K562 (cell line): ENCODE results near the gene PARP15. TPM values are rescaled to one million over a fixed set of nuclear protein-coding genes. Genes with fewer than 3 reads are reported as not detected.
A peak's percentile ranks its signal among the peaks of the same experiment; 100 is the strongest.

Experiments
- ATAC-seq: fragments of 200-7000 bp; cut with Tn5 transposase; 3 replicates; pipeline ENCODE4 v1.9.1; 2020; ENCODE audit warnings: moderate library complexity
- BruUV-seq: library from RNA; stranded (reverse); fragments of 400-500 nt; replicated peaks from 2 replicates; lab custom pipeline; 2021; lab: Mats Ljungman, UMichigan
- CTCF ChIA-PET: fragments of 300-600 bp; formaldehyde crosslinking; extraction: SDS; loops from one replicate; lab custom pipeline; 2021; ENCODE audit warnings: low intra/inter-chr PET ratio; lab: Yijun Ruan, JAX
- POLR2A ChIA-PET: fragments of 300-600, 350-650 bp; sonication (Branson Sonifier 250); formaldehyde crosslinking; extraction: SDS; loops from one replicate; lab custom pipeline; 2021; ENCODE audit warnings: antibody characterized with exemption, inconsistent platforms; lab: Yijun Ruan, JAX
- DNase-seq, 4 experiments: peaks; one replicate each; pipeline versions ENCODE4 v3.0.0 to v3.0.0-alpha.2; 2011 to 2018; ENCODE audit warnings: low spot score in 3 of 4, mixed read lengths in 3 of 4; ENCODE audit errors: extremely low read depth in 1 of 4
- FAIRE-seq: peaks from 2 replicates; lab custom pipeline; 2011; peaks lifted over from hg19 to GRCh38; lab: Jason Lieb, UNC
- H2AFZ ChIP-seq: 2 replicates; pipeline ENCODE4 v1.6.0; 2011; ENCODE audit warnings: low read depth, low read length, control low read depth, inconsistent platforms
- H3K27ac ChIP-seq: fragments of 200-600 bp; 3 replicates; pipeline ENCODE4 v1.8.0; 2011; ENCODE audit warnings: low read depth, mild to moderate bottlenecking, control low read depth, inconsistent platforms, low read length, moderate library complexity, mixed read lengths; ENCODE audit errors: extremely low read depth
- H3K27me3 ChIP-seq, 2 experiments: fragments of 300-600 bp in 1 of 2; 2 replicates in 1 of 2; 3 replicates in 1 of 2; pipeline versions ENCODE4 v1.6.0 to v1.8.0; 2011; ENCODE audit warnings: inconsistent platforms in 2 of 2, low read length in 2 of 2, mild to moderate bottlenecking in 1 of 2, mixed read lengths in 1 of 2, moderate library complexity in 1 of 2; ENCODE audit not compliant: control insufficient read depth in 2 of 2, insufficient read depth in 2 of 2
- H3K36me3 ChIP-seq: fragments of 300-600 bp; 3 replicates; pipeline ENCODE4 v1.8.0; 2011; ENCODE audit warnings: mild to moderate bottlenecking, low read length, inconsistent platforms; ENCODE audit not compliant: control insufficient read depth, insufficient read depth
- H3K4me1 ChIP-seq, 2 experiments: fragments of 200-600 bp in 1 of 2; replicated peaks in 1 of 2; 2 replicates in 1 of 2; 3 replicates in 1 of 2; pipeline versions ENCODE4 v1.5.1 to v1.8.0; 2011; ENCODE audit warnings: inconsistent platforms in 2 of 2, low read length in 2 of 2, mild to moderate bottlenecking in 1 of 2, mixed read lengths in 1 of 2, moderate library complexity in 1 of 2; ENCODE audit not compliant: control insufficient read depth in 2 of 2, insufficient read depth in 2 of 2
- H3K4me2 ChIP-seq: 2 replicates; pipeline ENCODE4 v1.6.1; 2011; ENCODE audit warnings: low read length, control low read depth, inconsistent platforms, mixed read lengths; ENCODE audit not compliant: insufficient read depth
- H3K4me3 ChIP-seq: fragments of 200-600 bp; sonication (generic), shearing (Covaris generic); 2 replicates; pipeline ENCODE4 v1.5.1; 2016; ENCODE audit warnings: control low read depth, inconsistent platforms
- H3K79me2 ChIP-seq: fragments of 200-600 bp; 3 replicates; pipeline ENCODE4 v1.8.0; 2011; ENCODE audit warnings: low read length, inconsistent platforms; ENCODE audit not compliant: control insufficient read depth, insufficient read depth
- H3K9ac ChIP-seq, 2 experiments: 2 replicates each; pipeline versions ENCODE4 v1.6.0 to v1.6.1; 2011; ENCODE audit warnings: low read depth in 2 of 2, low read length in 2 of 2, control low read depth in 1 of 2, inconsistent platforms in 1 of 2, mild to moderate bottlenecking in 1 of 2, mixed read lengths in 1 of 2; ENCODE audit not compliant: insufficient read depth in 1 of 2
- H3K9me1 ChIP-seq: one replicate; pipeline ENCODE4 v1.6.0; 2011; ENCODE audit warnings: inconsistent platforms, mild to moderate bottlenecking, low read length, moderate library complexity; ENCODE audit not compliant: control insufficient read depth, insufficient read depth
- H3K9me3 ChIP-seq: replicated peaks from 2 replicates; pipeline ENCODE4 v1.5.1; 2011; ENCODE audit warnings: low read depth, low read length, inconsistent platforms; ENCODE audit not compliant: control insufficient read depth, insufficient read depth
- H4K20me1 ChIP-seq: replicated peaks from 2 replicates; pipeline ENCODE4 v1.6.1; 2011; ENCODE audit warnings: low read length, inconsistent platforms, mixed read lengths; ENCODE audit not compliant: control insufficient read depth, insufficient read depth
- BACH1 ChIP-seq: fragments of 200-800 bp; sonication (Bioruptor generic); IDR thresholded peaks from 2 replicates; pipeline ENCODE4 v1.6.1; 2016; ENCODE audit warnings: missing genetic modification characterization, missing compliant biosample characterization
- CC2D1A ChIP-seq: fragments of 450-650 bp; IDR thresholded peaks from 2 replicates; pipeline ENCODE4 v1.6.1; 2017; ENCODE audit warnings: mild to moderate bottlenecking
- DNMT1 ChIP-seq: fragments of 450-650 bp; IDR thresholded peaks from 2 replicates; pipeline ENCODE4 v1.6.1; 2016; ENCODE audit warnings: antibody characterized with exemption, mild to moderate bottlenecking
- HIVEP1 ChIP-seq: fragments of 250-450 bp; sonication (Bioruptor Pico); IDR thresholded peaks from 2 replicates; pipeline ENCODE4 v1.4.0; 2020; ENCODE audit warnings: mild to moderate bottlenecking
- KLF6 ChIP-seq: fragments of 250-450 bp; sonication (Bioruptor Pico); IDR thresholded peaks from 2 replicates; pipeline ENCODE4 v1.4.0; 2020; ENCODE audit warnings: mild to moderate bottlenecking, moderate library complexity, borderline replicate concordance
- MAZ ChIP-seq, 2 experiments: fragments of 450-650 bp in 1 of 2; sonication (generic) in 1 of 2; formaldehyde crosslinking; IDR thresholded peaks in 1 of 2; conservative IDR thresholded peaks in 1 of 2; 2 replicates each; pipeline versions ENCODE4 v1.4.0 to v1.5.0; 2020; ENCODE audit warnings: mild to moderate bottlenecking in 1 of 2, missing genetic modification reagents in 1 of 2
- NFYB ChIP-seq: IDR thresholded peaks from 2 replicates; pipeline ENCODE4 v1.6.1; 2011; ENCODE audit warnings: mild to moderate bottlenecking, moderate library complexity; ENCODE audit not compliant: insufficient read length; ENCODE audit errors: extremely low read depth
- SAP30 ChIP-seq: fragments of 200-600 bp; sonication (generic); IDR thresholded peaks from 2 replicates; pipeline ENCODE4 v1.6.1; 2012; ENCODE audit warnings: borderline replicate concordance, low read depth, mild to moderate bottlenecking, moderate library complexity, low read length, control low read depth, inconsistent platforms; ENCODE audit not compliant: insufficient read depth, poor library complexity, severe bottlenecking
- ZNF584 ChIP-seq: fragments of 200-800 bp; sonication (Bioruptor generic); IDR thresholded peaks from 2 replicates; pipeline ENCODE4 v1.6.1; 2016; ENCODE audit warnings: low read depth, mild to moderate bottlenecking, missing genetic modification characterization, missing compliant biosample characterization
- WGBS: fragments of 100-300 bp; shearing (Covaris generic); methylation state at CpG from one replicate; pipeline ENCODE4 v1.1.6; 2016; ENCODE audit warnings: low coverage, mixed read lengths; ENCODE audit not compliant: insufficient coverage; ENCODE audit errors: missing lambda C conversion rate; 5-methylcytosine and 5-hydroxymethylcytosine counted together
- in situ Hi-C: fragments of 300-500 bp; cut with MboI; formaldehyde crosslinking; loops from 4 replicates; pipeline ENCODE4 v1.15.0; 2018; ENCODE audit warnings: inconsistent platforms, mixed read lengths
- intact Hi-C: fragments of 100-400 bp; cut with micrococcal nuclease; formaldehyde crosslinking; loops from 2 replicates; pipeline ENCODE4 v1.14.2; 2022
- polyA plus RNA-seq, 8 experiments: library from polyadenylated mRNA; depleted of rRNA in 4 of 8; stranded (reverse) in 5 of 8; unstranded in 3 of 8; fragments of >200 nt; fragmentation: Nextera tagmentation in 2 of 8; fragmentation: Illumina TruSeq in 1 of 8; extraction: Ambion mirVana in 2 of 8; extraction: Trizol in 1 of 8; gene quantifications; 2 replicates each; pipeline versions ENCODE4 v1.2.1 to v1.2.3, GENCODE V29; 2011 to 2014; ENCODE audit warnings: inconsistent platforms in 1 of 8, missing spikeins in 1 of 8
- total RNA-seq, 7 experiments: library from RNA; depleted of rRNA in 6 of 7; stranded (reverse); fragments of >200 nt in 6 of 7; fragmentation: Illumina TruSeq in 2 of 7; extraction: Trizol in 2 of 7; gene quantifications; 2 replicates each; pipeline versions ENCODE4 v1.2.1 to v1.2.3, GENCODE V29; 2011 to 2021; ENCODE audit warnings: low replicate concordance in 1 of 7
- TF ChIP-seq, protein P1 (sequence below): fragments of 450-650 bp; IDR thresholded peaks from 2 replicates; pipeline ENCODE4 v1.6.1; 2014; ENCODE audit warnings: low read depth, mild to moderate bottlenecking, moderate library complexity, borderline replicate concordance
- TF ChIP-seq, protein P2 (sequence below): fragments of 250-450 bp; sonication (Bioruptor Pico); IDR thresholded peaks from 2 replicates; pipeline ENCODE4 v1.8.0; 2022; ENCODE audit warnings: moderate library complexity, mild to moderate bottlenecking, inconsistent platforms
- TF ChIP-seq, protein P3 (sequence below): fragments of 450-650 bp; formaldehyde crosslinking; IDR thresholded peaks from 2 replicates; pipeline ENCODE4 v1.4.0; 2022; ENCODE audit warnings: missing genetic modification characterization
- TF ChIP-seq, protein P4 (sequence below): fragments of 250-450 bp; sonication (Bioruptor Pico); IDR thresholded peaks from 2 replicates; pipeline ENCODE4 v1.5.1; 2021; ENCODE audit warnings: mild to moderate bottlenecking
- TF ChIP-seq, protein P5 (sequence below), 2 experiments: fragments of 200-800 bp in 1 of 2; sonication (Bioruptor generic) in 1 of 2; sonication (generic) in 1 of 2; formaldehyde crosslinking in 1 of 2; IDR thresholded peaks in 1 of 2; conservative IDR thresholded peaks in 1 of 2; 2 replicates each; pipeline versions ENCODE4 v1.5.0 to v1.6.1; 2016 to 2020; ENCODE audit warnings: missing compliant biosample characterization in 1 of 2, missing genetic modification characterization in 1 of 2, missing genetic modification reagents in 1 of 2

PARP15 gene
- total and polyA plus RNA-seq, 9 of the 15 experiments (the other 6 are each of a cell fraction or from before 2014, with no cell fraction given), result 0.05 to 0.40 (median 0.13) TPM

DNA sequence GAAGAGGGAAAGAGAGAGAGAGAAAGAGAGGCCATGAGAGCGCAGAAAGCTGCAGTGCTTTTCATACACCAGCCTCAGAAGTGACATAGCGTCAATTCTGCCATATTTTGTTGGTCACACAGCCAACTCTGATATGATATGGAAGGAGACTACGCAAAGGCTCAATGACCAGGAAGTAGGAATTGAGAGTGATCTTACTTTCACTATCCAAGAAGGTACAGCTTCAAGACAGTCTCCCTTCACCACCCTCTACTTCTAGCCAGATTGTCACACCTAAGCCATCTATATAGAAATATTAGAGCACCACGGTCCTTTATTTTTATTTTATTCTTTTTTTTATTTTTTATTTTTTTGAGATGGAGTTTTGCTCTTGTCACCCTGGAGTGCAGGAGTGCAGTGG lies 21.1 kb downstream of the PARP15 start:
- intact Hi-C loops, result no loop called here
- 11% methylated on average over 4 of the region's 4 CpGs for WGBS
- Histone ChIP-seq H3K9me3 (no peaks in the 10 kb centered on the region), H3K27me3 (no peaks in the 10 kb centered on the region), H3K79me2 (no peaks in the 10 kb centered on the region), H3K4me1 (no peaks in the 10 kb centered on the region), H3K9me1 (no peaks in the 10 kb centered on the region), H3K36me3 (no peaks in the 10 kb centered on the region), H3K4me3 (no peak overlapping the region), H3K27ac (no peak overlapping the region), H4K20me1 (no peaks in the 10 kb centered on the region), H3K9ac (no peak overlapping the region), H3K4me2 (peak overlapping the region; percentile 35; the same call in 1 of the 2 replicates), H2AFZ (peak overlapping the region; percentile 66)
- FAIRE-seq, result no peak
- DNase-seq, result no peak
- no peak for ATAC-seq
- BruUV-seq, result no TSS peak
- ChIA-PET POLR2A (interaction anchor here (0.6 kb wide), 1 partner anchor 102 kb away, joined by 3 read pairs; no protein-coding TSS in a partner anchor), CTCF (no interaction called here)
- in situ Hi-C loops, result no loop called here
- TF ChIP-seq, protein P1, sequence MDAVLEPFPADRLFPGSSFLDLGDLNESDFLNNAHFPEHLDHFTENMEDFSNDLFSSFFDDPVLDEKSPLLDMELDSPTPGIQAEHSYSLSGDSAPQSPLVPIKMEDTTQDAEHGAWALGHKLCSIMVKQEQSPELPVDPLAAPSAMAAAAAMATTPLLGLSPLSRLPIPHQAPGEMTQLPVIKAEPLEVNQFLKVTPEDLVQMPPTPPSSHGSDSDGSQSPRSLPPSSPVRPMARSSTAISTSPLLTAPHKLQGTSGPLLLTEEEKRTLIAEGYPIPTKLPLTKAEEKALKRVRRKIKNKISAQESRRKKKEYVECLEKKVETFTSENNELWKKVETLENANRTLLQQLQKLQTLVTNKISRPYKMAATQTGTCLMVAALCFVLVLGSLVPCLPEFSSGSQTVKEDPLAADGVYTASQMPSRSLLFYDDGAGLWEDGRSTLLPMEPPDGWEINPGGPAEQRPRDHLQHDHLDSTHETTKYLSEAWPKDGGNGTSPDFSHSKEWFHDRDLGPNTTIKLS, result no peak
- TF ChIP-seq NFYB, result no peak
- TF ChIP-seq SAP30, result no peak
- no peak for TF ChIP-seq KLF6
- no peak for TF ChIP-seq HIVEP1 (CRISPR knock-in tag)
- TF ChIP-seq DNMT1, result no peak
- TF ChIP-seq, protein P2, sequence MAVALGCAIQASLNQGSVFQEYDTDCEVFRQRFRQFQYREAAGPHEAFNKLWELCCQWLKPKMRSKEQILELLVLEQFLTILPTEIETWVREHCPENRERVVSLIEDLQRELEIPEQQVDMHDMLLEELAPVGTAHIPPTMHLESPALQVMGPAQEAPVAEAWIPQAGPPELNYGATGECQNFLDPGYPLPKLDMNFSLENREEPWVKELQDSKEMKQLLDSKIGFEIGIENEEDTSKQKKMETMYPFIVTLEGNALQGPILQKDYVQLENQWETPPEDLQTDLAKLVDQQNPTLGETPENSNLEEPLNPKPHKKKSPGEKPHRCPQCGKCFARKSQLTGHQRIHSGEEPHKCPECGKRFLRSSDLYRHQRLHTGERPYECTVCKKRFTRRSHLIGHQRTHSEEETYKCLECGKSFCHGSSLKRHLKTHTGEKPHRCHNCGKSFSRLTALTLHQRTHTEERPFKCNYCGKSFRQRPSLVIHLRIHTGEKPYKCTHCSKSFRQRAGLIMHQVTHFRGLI (CRISPR knock-in tag), result no peak
- TF ChIP-seq BACH1 (tag), result no peak
- TF ChIP-seq, protein P3, sequence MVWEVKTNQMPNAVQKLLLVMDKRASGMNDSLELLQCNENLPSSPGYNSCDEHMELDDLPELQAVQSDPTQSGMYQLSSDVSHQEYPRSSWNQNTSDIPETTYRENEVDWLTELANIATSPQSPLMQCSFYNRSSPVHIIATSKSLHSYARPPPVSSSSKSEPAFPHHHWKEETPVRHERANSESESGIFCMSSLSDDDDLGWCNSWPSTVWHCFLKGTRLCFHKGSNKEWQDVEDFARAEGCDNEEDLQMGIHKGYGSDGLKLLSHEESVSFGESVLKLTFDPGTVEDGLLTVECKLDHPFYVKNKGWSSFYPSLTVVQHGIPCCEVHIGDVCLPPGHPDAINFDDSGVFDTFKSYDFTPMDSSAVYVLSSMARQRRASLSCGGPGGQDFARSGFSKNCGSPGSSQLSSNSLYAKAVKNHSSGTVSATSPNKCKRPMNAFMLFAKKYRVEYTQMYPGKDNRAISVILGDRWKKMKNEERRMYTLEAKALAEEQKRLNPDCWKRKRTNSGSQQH (CRISPR knock-in tag), result no peak
- no peak for TF ChIP-seq CC2D1A
- TF ChIP-seq, protein P4, sequence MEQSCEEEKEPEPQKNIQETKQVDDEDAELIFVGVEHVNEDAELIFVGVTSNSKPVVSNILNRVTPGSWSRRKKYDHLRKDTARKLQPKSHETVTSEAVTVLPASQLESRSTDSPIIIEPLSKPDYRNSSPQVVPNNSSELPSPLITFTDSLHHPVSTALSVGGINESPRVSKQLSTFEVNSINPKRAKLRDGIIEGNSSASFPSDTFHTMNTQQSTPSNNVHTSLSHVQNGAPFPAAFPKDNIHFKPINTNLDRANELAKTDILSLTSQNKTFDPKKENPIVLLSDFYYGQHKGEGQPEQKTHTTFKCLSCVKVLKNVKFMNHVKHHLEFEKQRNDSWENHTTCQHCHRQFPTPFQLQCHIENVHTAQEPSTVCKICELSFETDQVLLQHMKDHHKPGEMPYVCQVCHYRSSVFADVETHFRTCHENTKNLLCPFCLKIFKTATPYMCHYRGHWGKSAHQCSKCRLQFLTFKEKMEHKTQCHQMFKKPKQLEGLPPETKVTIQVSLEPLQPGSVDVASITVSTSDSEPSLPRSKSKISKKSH (CRISPR knock-in tag), result no peak
- TF ChIP-seq, protein P5, sequence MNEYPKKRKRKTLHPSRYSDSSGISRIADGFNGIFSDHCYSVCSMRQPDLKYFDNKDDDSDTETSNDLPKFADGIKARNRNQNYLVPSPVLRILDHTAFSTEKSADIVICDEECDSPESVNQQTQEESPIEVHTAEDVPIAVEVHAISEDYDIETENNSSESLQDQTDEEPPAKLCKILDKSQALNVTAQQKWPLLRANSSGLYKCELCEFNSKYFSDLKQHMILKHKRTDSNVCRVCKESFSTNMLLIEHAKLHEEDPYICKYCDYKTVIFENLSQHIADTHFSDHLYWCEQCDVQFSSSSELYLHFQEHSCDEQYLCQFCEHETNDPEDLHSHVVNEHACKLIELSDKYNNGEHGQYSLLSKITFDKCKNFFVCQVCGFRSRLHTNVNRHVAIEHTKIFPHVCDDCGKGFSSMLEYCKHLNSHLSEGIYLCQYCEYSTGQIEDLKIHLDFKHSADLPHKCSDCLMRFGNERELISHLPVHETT (CRISPR knock-in tag; conservative IDR thresholded peaks at IDR 0.05 in 1 of 2, IDR thresholded peaks at IDR 0.05 in 1 of 2), result 0 out of 4 replicates have a peak, but pooled peaks of 1 of the 2 experiments have one; percentile 25
- TF ChIP-seq ZNF584 (CRISPR knock-in tag), result no peak
- 0 out of 4 replicates have a peak, but pooled peaks of 1 of the 2 experiments have one; percentile 28 for TF ChIP-seq MAZ (CRISPR knock-in tag; conservative IDR thresholded peaks at IDR 0.05 in 1 of 2, IDR thresholded peaks at IDR 0.05 in 1 of 2)
